Urothelium cell line (cell line): ENCODE results near the gene LHX3.
A peak's percentile ranks its signal among the peaks of the same experiment; 100 is the strongest.

Experiments used
- DNase-seq: peaks from one replicate; pipeline ENCODE4 v3.0.0; 2011; ENCODE audit warnings: low spot score, mixed read lengths
- FAIRE-seq: peaks from 2 replicates; lab custom pipeline; 2011; peaks lifted over from hg19 to GRCh38; lab: Jason Lieb, UNC

Gene LHX3

DNA sequence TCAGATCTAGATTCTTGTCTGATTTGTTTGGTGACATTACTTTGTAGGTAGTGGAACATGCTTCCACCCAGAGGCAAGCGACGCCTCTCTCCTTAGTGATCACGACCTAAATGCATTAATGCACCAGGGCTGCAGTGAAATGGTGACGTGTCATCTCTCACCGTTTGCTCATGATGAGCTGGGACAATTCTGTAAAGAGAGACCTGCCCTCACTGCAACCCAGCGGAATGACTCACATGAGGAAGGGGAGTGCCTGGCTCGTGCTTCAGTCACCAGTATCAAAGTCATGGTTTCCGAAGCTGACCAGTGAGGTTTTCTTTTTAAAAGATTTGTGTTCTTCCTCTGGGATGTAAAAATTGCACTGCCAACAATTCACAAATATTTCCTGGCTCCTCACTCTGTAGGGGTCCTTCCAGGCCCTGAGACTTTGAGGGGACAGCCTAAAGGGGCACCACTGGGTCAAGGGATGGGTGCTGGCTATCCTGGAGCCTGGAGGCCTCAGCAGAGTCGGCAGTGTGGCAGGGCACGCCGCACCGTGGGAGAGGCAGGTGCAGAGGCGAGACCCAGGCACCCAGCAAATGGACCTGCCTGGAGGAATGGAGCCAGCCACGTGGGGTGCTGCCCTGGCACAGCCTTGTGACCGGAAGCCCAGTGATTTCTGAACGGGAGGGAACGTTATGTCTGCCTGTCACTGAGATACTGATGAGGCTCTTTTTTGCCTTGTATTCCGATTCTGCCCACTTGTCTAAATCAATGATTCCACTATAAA is 23.4 kb upstream of the LHX3 start:
- DNase-seq (peak; percentile 52), FAIRE-seq (no peak)

DNA sequence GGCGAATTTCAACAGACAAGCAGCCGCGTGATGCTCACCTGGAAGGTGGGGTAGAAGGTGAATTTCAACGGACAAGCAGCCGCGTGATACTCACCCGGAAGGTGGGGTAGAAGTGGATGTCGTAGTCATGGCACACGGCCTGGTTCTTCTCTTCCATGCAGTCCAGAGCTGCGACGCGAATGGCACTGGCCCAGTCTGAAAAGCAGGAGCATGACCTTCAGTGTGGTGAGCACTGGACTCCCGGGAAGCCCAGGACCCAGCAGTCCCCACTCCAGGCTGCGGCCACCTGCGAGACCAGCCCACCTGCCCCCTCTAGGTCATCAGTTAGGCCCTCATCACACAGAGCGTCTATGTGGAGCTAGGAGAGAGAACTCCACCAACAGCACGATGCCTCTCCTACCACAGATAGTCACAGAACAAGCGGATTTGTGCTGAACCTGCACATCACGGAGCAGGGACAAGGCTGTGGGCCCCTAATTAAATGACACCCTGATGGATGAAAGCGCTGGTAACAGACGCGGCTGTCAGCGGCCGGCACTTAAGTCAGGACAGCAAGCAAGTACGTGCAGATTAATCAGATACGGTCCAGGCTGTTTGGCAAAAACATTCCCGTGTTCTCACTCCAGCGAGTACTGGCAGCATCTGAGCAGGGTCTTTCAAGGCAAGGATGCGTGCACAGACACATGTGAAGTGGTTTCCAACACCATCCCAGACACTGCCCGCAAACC is 21.9 kb upstream of the LHX3 start:
- no peak for DNase-seq
- no peak for FAIRE-seq

DNA sequence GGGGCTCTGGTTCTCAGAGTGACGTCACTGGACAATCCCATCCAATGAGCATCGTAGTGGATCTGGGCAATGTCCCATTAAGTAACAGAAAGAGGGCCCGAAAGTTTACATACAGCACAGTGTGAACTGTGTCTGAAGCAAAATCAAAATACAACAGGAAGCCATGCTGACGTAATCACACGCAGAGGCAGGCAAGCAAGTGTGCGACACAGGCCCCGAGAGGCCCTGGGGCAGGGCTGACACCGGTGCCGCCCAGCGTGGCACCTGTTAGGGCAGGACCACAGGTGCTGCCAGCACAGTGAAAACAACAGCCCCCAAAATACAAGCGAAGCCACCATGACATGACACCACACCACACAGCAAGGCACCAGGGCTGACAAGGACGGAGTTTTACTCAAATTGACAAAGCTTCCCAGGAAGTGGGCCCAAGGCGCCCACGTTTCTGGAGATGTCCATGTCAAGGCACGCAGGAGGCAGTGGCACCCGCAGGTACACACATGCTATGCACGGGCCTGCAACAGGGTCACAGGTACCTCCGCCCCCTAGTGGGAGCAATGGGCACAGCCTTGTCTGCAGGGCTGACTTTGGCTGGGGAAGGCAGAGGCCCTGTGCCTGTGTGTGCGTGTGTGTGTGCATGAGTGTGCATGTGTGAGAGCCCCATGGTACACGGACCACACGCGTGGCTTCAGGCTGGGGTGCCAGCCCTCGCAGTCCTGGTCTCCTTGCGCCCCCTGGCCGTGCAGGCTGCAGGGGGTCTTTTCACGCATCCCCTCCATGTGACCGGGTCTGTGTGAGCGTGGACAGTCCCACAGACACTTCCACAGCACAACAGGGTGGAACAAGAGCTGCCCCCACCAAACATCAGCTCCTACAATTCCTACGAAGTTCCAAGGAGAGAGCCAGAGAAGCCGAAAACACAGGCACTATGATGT is 21.1 kb upstream of the LHX3 start:
- FAIRE-seq (peak; percentile 35), DNase-seq (peak; percentile 76)

GRCh38 chr9:136225366-136225747 is 20.4 kb upstream of the LHX3 start:
- no peak for DNase-seq
- no peak for FAIRE-seq

DNA sequence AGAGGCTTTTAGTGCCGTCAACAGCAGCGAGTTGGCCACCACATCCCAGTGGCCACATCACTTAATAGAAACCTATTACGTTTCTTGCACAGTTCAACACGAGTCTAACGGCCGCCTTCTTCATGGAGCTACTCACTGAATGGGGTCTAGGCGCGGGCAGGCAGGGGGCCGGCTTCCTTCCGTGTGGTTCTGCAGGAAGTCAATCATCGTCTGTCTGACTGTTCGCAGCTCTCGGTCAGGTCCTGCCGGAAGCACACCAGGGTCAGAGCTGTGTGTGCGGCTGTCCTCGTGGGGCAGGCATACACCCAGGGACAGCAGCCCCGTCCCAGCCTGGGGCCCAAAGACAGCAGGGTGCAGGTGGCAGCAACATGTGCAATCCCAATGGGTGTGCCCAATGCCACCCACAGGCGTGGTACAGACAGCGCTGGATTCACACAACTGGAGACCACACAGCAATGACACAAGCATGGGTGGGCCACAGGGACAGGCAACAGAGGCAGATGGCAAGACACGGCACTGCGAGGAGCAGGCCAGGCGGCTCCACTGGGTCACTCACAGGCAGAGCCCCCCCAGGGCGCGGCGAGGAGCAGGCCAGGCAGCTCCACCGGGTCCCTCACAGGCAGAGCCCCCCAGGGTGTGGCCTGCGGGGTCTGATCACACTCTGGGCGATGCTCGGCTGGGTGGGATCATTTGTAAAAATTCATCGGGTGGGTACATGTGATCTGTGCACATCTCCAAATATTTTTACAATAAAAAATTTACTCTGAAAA is 19.1 kb upstream of the LHX3 start:
- DNase-seq (no peak), FAIRE-seq (peak; percentile 70)

DNA sequence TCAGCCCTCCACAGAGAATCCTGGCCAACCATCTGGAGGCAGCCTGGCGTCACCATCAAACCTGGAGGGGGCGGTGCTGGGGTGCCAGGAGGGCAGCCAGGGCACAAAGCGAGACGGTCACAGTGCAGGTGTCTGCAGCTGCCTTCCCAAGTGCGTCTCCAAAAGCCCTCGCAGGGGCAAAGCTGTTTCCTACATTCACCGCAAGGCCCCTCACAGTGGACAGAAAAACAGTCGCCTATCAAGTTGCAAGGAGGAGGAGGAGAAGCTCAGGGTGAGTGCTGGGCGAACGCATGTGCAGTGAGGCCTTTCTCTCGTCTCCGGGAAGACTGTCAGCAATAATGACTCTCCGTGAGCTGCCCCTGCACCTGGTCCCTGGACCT is 18.0 kb upstream of the LHX3 start:
- DNase-seq (no peak), FAIRE-seq (no peak)

GRCh38 chr9:136222166-136222905 is 17.4 kb upstream of the LHX3 start:
- DNase-seq (no peak), FAIRE-seq (no peak)

DNA sequence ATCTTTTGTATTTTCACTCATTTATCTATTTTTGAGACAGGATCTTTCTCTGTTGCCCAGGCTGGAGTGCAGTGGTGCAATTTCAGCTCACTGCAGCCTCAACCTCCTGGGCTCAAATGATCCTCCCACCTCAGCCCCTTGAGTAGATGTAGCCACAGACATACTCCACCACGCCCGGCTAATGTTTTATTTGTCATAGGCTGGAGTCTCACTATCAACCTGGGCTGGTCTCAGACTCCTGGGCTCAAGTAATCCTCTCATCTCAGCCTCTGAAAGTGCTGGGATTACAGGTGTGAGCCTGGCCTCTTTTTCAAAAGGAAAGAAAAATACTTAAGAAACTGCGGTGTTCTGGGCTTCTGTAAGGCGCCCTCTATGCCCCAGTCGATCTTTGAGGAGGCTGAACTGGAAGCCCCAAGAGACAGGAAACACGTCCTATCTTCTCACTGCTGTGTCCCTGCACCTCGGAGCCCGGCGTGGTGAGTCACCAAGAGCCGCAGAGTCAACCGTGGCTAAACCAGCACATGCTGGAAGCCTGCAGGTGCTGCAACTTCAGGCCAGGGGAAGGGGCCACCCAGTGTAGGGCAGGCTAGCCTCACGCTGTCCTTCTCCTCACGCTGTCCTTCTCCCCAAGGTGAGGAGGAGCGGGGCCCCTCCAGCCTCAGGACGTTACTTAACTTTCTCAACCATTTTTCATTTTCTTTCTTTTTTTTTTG is 15.2 kb upstream of the LHX3 start:
- DNase-seq (peak; percentile 85), FAIRE-seq (no peak)

DNA sequence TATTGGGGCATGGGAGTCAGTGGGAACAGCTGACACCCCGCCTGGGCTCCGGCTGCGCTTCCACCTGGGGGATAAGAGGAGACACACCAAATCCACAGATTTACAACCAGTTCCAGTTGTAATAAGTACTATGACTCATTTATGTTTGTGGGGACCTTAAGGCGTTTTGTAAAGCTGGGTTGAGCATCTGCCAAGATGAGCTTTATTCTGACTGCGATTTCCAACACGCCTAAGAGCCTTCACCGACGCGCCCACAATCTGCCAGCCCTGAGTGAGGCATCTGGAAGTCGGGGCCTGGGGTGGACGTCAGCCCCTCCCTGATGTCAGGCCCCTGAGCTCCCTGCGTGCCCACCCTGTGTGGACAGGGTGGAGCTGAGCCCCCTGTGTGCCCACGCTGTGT is 14.3 kb upstream of the LHX3 start:
- no peak for DNase-seq
- FAIRE-seq: no peak

DNA sequence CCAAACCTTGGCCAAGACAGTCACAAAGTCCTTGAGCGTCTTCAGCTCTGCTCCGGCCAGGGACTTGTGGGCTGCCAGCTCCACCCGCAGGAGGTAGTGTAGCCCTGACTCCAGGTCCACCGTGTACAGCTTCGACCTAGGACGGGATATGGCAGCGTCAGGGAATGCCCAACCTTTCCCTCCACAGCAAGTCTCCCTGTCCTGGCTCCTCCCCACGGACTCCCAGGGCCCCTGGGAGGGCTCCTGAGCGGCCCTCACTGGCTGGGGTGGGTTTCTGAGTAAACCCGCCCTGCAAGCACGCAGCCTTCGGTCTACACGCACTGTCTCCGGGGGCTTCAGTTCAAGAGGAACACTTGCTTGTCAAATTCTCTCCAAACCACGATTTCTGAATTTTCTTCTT is 13.7 kb upstream of the LHX3 start:
- no peak for FAIRE-seq
- no peak for DNase-seq

GRCh38 chr9:136218271-136218670 is 13.3 kb upstream of the LHX3 start:
- no peak for FAIRE-seq
- DNase-seq: no peak

DNA sequence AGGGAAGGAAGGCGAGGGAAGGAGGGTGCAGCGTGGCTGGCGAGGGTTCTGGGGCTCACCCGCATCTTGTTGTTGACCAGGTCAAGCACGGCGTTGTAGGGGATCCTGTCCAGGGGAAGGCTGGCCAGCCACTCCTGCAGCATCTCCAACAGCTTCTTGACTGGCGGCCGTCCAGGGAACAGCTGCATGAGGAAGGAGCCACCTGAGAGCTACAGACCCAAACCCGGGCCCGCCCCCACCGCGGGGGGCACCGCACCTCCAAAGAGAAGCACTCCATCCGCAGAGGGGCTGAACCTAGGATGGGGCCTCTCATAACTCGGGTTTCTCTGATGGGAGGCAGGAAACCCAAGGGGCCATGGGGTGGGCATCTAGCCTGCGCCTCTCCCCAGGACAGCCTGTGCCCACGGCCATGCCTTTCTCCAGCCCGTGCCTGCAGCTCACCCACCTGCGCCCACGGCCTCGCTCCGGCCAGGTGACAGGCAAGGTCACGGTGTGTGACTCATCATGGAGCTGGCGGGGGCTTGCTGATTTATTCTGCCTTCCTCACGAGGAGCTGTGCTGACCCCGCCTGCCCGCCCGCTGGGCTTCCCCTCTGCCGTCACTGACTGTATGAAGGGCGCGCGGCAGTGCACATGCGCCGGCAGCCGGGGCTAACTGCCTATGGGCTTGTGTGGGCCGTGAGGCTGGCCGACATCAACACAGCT is 11.8 kb upstream of the LHX3 start:
- DNase-seq (no peak), FAIRE-seq (no peak)

DNA sequence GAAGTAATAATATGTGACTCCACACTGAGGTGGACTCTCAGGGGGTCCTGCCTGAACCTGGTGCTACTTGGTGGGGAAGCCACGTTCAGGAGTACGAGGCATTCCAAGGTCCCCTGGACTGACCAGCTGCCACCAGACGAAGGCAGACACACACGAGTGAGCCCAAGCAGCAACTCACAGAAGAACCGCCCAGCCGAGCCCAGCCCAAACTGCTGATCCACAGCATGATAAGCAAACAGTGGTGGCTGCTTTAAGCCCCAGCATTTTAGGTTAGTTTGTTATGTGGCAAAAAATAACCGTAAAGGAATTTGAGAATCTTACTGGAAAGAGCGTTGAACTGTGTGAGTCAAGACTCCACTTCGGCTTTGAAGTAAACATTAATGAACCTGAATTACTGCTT is 8.8 kb upstream of the LHX3 start:
- DNase-seq (no peak), FAIRE-seq (no peak)

DNA sequence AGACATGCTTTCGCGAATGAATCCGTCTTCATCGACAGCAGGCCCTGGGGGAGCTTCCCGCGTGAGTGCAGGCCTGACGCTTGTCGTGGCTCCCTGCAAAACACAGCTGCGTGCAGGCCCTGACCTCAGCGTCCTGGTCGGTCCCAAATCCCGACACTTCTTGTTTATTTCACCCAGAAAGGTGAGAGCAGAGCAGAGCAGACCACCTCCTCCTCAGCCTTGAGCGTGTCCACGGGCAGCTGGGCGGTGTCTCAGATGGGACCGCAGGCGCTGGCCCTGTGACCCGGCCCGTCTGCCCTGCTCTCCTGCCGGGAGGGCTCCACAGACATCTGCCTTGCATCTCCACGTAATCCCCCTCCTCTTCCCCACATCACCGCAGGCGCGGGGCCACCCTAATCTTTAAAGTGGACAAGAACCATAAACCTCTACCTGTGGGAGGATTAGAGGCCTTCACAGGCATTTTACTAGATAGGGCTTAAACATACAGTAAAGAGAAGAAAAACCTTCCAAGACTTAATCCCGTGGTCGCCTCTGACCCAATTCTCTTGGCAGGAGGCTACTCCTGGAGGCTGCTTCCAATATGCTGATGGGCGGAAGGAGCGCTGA is 7.5 kb upstream of the LHX3 start:
- FAIRE-seq: no peak
- DNase-seq: no peak

- no peak for DNase-seq
- FAIRE-seq: no peak
These were observed 6.8 kb upstream of the LHX3 start for GRCh38 chr9:136211441-136212344.

- DNase-seq (no peak), FAIRE-seq (no peak)
These were observed 6.1 kb upstream of the LHX3 start for GRCh38 chr9:136211006-136211405.

GRCh38 chr9:136210276-136210675 is 5.3 kb upstream of the LHX3 start:
- no peak for FAIRE-seq
- no peak for DNase-seq
